Measurements from ENCODE around the gene SPTB. TPM values are rescaled to one million over a fixed set of nuclear protein-coding genes. Genes with fewer than 3 reads are reported as not detected.
A peak's percentile ranks its signal among the peaks of the same experiment; 100 is the strongest.

SPTB gene
- total RNA-seq, 1 donor from 2014 or later = 0.10 TPM

GRCh38 chr14:64766430-64767151 is 113.1 kb downstream of the SPTB start:
- no peak for DNase-seq (ENCODE audit: low read depth)

- DNase-seq (ENCODE audit: low read depth) = no peak
These were observed 113.9 kb downstream of the SPTB start for GRCh38 chr14:64765740-64766302.

GRCh38 chr14:64764641-64765520 is 114.8 kb downstream of the SPTB start:
- peak; percentile 44 for DNase-seq (ENCODE audit: low read depth)

GRCh38 chr14:64763801-64764621 is 115.7 kb downstream of the SPTB start:
- DNase-seq (ENCODE audit: low read depth) = no peak

- no peak for DNase-seq (ENCODE audit: low read depth)
These were observed 116.5 kb downstream of the SPTB start for GRCh38 chr14:64763085-64763782.

- DNase-seq (ENCODE audit: low read depth) = peak; percentile 82
These were observed 117.4 kb downstream of the SPTB start for GRCh38 chr14:64762044-64763034.

- DNase-seq (ENCODE audit: low read depth) = no peak
These were observed 118.2 kb downstream of the SPTB start for GRCh38 chr14:64761441-64762043.

- no peak for DNase-seq (ENCODE audit: low read depth)
These were observed 118.8 kb downstream of the SPTB start for GRCh38 chr14:64760916-64761315.

GRCh38 chr14:64760146-64760755 is 119.5 kb downstream of the SPTB start:
- peak; percentile 22 for DNase-seq (ENCODE audit: low read depth)

- DNase-seq (ENCODE audit: low read depth) = no peak
These were observed 120.2 kb downstream of the SPTB start for GRCh38 chr14:64759555-64759938.

- peak; percentile 52 for DNase-seq (ENCODE audit: low read depth)
These were observed 120.8 kb downstream of the SPTB start for GRCh38 chr14:64758691-64759554.

- DNase-seq (ENCODE audit: low read depth) = peak; percentile 53
These were observed 121.6 kb downstream of the SPTB start for GRCh38 chr14:64758025-64758521.

GRCh38 chr14:64757601-64758000 is 122.1 kb downstream of the SPTB start:
- no peak for DNase-seq (ENCODE audit: low read depth)

- DNase-seq (ENCODE audit: low read depth) = no peak
These were observed 123.0 kb downstream of the SPTB start for GRCh38 chr14:64756712-64757111.

GRCh38 chr14:64755781-64756221 is 123.9 kb downstream of the SPTB start:
- DNase-seq (ENCODE audit: low read depth) = peak; percentile 39

- no peak for DNase-seq (ENCODE audit: low read depth)
These were observed 125.0 kb downstream of the SPTB start for GRCh38 chr14:64754685-64755084.

GRCh38 chr14:64753999-64754398 is 125.7 kb downstream of the SPTB start:
- DNase-seq (ENCODE audit: low read depth) = no peak

- DNase-seq (ENCODE audit: low read depth) = no peak
These were observed 126.3 kb downstream of the SPTB start for GRCh38 chr14:64753374-64753773.

Data from renal cortical epithelial cell (primary cell).